HepG2 (cell line): ENCODE measurements around the gene POLR2M. TPM values are rescaled to one million over a fixed set of nuclear protein-coding genes. Genes with fewer than 3 reads are reported as not detected.

Source experiments
- ATAC-seq: fragments of 200-7000 bp; cut with Tn5 transposase; 3 replicates; pipeline ENCODE4 v1.9.1; 2020; ENCODE audit warnings: mild to moderate bottlenecking, moderate library complexity
- BruUV-seq: library from RNA; stranded (reverse); fragments of 400-500 nt; replicated peaks from 2 replicates; lab custom pipeline; 2021; lab: Mats Ljungman, UMichigan
- CTCF ChIA-PET: fragments of 300-600 bp; formaldehyde crosslinking; extraction: SDS; loops from one replicate; lab custom pipeline; 2021; ENCODE audit warnings: low total read pairs, inconsistent platforms, low intra/inter-chr PET ratio; lab: Yijun Ruan, JAX
- POLR2A ChIA-PET: fragments of 350-600 bp; sonication (Branson Sonifier 250); formaldehyde crosslinking; loops from one replicate; lab custom pipeline; 2020; ENCODE audit warnings: antibody characterized with exemption, inconsistent platforms; lab: Yijun Ruan, JAX
- DNase-seq: peaks from one replicate; pipeline ENCODE4 v3.0.0-alpha.2; 2015; ENCODE audit warnings: low spot score
- FAIRE-seq: peaks from 3 replicates; lab custom pipeline; 2011; peaks lifted over from hg19 to GRCh38; lab: Jason Lieb, UNC
- H2AFZ ChIP-seq: one replicate; pipeline ENCODE4 v1.6.1; 2011; ENCODE audit warnings: low read length, inconsistent platforms
- H3K27ac ChIP-seq: fragments of 300-600 bp; 3 replicates; pipeline ENCODE4 v1.8.0; 2011; ENCODE audit warnings: mixed run types, mild to moderate bottlenecking, mixed read lengths, low read length, inconsistent platforms; ENCODE audit not compliant: insufficient read depth; ENCODE audit errors: extremely low read length
- H3K27me3 ChIP-seq, 2 experiments: fragments of 200-600 bp in 1 of 2; 2 replicates in 1 of 2; 3 replicates in 1 of 2; pipeline versions ENCODE4 v1.6.0 to v1.8.0; 2011; ENCODE audit warnings: low read length in 2 of 2, mild to moderate bottlenecking in 2 of 2, moderate library complexity in 2 of 2, inconsistent platforms in 1 of 2; ENCODE audit not compliant: insufficient read depth in 2 of 2, control insufficient read depth in 1 of 2
- H3K36me3 ChIP-seq, 2 experiments: fragments of 200-600 bp in 1 of 2; replicated peaks in 1 of 2; 2 replicates in 1 of 2; 3 replicates in 1 of 2; pipeline versions ENCODE4 v1.5.1 to v1.8.0; 2011; ENCODE audit warnings: low read length in 2 of 2, inconsistent platforms in 1 of 2; ENCODE audit not compliant: insufficient read depth in 2 of 2, control insufficient read depth in 1 of 2
- H3K4me1 ChIP-seq: 2 replicates; pipeline ENCODE4 v1.5.1; 2012; ENCODE audit warnings: low read length, inconsistent platforms; ENCODE audit not compliant: insufficient read depth
- H3K4me2 ChIP-seq: 2 replicates; pipeline ENCODE4 v1.6.0; 2011; ENCODE audit warnings: low read depth, low read length, inconsistent platforms
- H3K4me3 ChIP-seq, 3 experiments: fragments of 200-600 bp in 1 of 3; sonication (generic), shearing (Covaris generic) in 1 of 3; replicated peaks in 1 of 3; 2 replicates each; pipeline ENCODE4 v1.5.1; 2011 to 2016; ENCODE audit warnings: low read length in 3 of 3, inconsistent platforms in 2 of 3, low read depth in 2 of 3, mild to moderate bottlenecking in 2 of 3, control low read depth in 1 of 3, mixed read lengths in 1 of 3; ENCODE audit not compliant: insufficient read depth in 1 of 3
- H3K79me2 ChIP-seq: one replicate; pipeline ENCODE4 v1.6.1; 2011; ENCODE audit warnings: low read length, inconsistent platforms; ENCODE audit not compliant: insufficient read depth
- H3K9ac ChIP-seq: 2 replicates; pipeline ENCODE4 v1.6.0; 2011; ENCODE audit warnings: mild to moderate bottlenecking, low read depth, low read length, inconsistent platforms; ENCODE audit not compliant: insufficient read depth
- H3K9me3 ChIP-seq: 2 replicates; pipeline ENCODE4 v1.5.1; 2012; ENCODE audit warnings: mild to moderate bottlenecking, low read length
- H4K20me1 ChIP-seq: 2 replicates; pipeline ENCODE4 v1.6.0; 2011; ENCODE audit warnings: inconsistent platforms, mild to moderate bottlenecking, low read length, moderate library complexity; ENCODE audit not compliant: insufficient read depth
- BRD4 ChIP-seq: sonication (generic); formaldehyde crosslinking; IDR thresholded peaks from 2 replicates; pipeline ENCODE4 v1.4.0; 2020; ENCODE audit warnings: missing genetic modification reagents
- CENPT ChIP-seq: sonication (generic); formaldehyde crosslinking; IDR thresholded peaks from 2 replicates; pipeline ENCODE4 v1.8.0; 2022; ENCODE audit warnings: low read depth, mild to moderate bottlenecking, moderate library complexity, missing genetic modification reagents
- GABPA ChIP-seq, 2 experiments: IDR thresholded peaks; 2 replicates each; pipeline ENCODE4 v1.6.1; 2011 to 2016; ENCODE audit warnings: low read depth in 2 of 2, low read length in 1 of 2, missing biosample characterization in 1 of 2, missing genetic modification characterization in 1 of 2
- KLF6 ChIP-seq: IDR thresholded peaks from 2 replicates; pipeline ENCODE4 v1.8.0; 2016; ENCODE audit warnings: missing biosample characterization, missing genetic modification reagents
- NR1H2 ChIP-seq: sonication (generic); formaldehyde crosslinking; IDR thresholded peaks from 2 replicates; pipeline ENCODE4 v1.8.1; 2022; ENCODE audit warnings: low read depth, missing genetic modification reagents, borderline replicate concordance
- PTBP1 ChIP-seq: fragments of 200-400 bp; formaldehyde crosslinking; IDR thresholded peaks from 2 replicates; pipeline ENCODE4 v1.6.1; 2018; ENCODE audit warnings: low read length, low read depth; ENCODE audit not compliant: poor library complexity, severe bottlenecking
- SKI ChIP-seq: fragments of 450-650 bp; IDR thresholded peaks from one replicate; pipeline ENCODE4 v1.6.1; 2018; ENCODE audit warnings: mild to moderate bottlenecking; ENCODE audit not compliant: partially characterized antibody
- SOX6 ChIP-seq, 2 experiments: fragments of 450-650 bp in 1 of 2; sonication (generic) in 1 of 2; formaldehyde crosslinking in 1 of 2; IDR thresholded peaks; 2 replicates each; pipeline versions ENCODE4 v1.4.0 to v1.6.1; 2017 to 2020; ENCODE audit warnings: antibody characterized with exemption in 1 of 2, mild to moderate bottlenecking in 1 of 2, missing genetic modification reagents in 1 of 2
- SP5 ChIP-seq: IDR thresholded peaks from 2 replicates; pipeline ENCODE4 v1.6.1; 2016; ENCODE audit warnings: low read depth, borderline replicate concordance
- ZNF329 ChIP-seq: sonication (generic); formaldehyde crosslinking; IDR thresholded peaks from 2 replicates; pipeline ENCODE4 v1.9.0; 2021; ENCODE audit warnings: low read depth, mild to moderate bottlenecking, missing genetic modification reagents
- ZNF335 ChIP-seq: sonication (generic); formaldehyde crosslinking; IDR thresholded peaks from 2 replicates; pipeline ENCODE4 v1.4.0; 2020; ENCODE audit warnings: missing genetic modification reagents
- ZNF670 ChIP-seq: sonication (generic); formaldehyde crosslinking; IDR thresholded peaks from 2 replicates; pipeline ENCODE4 v1.8.0; 2022; ENCODE audit warnings: mild to moderate bottlenecking, missing genetic modification reagents, borderline replicate concordance
- ZSCAN30 ChIP-seq: sonication (generic); formaldehyde crosslinking; IDR thresholded peaks from 2 replicates; pipeline ENCODE4 v1.5.0; 2020; ENCODE audit warnings: mild to moderate bottlenecking, missing genetic modification reagents
- WGBS: methylation state at CpG from one replicate; pipeline ENCODE4 v1.1.6; 2017; ENCODE audit warnings: low lambda C conversion rate; 5-methylcytosine and 5-hydroxymethylcytosine counted together
- in situ Hi-C: cut with HindIII; loops from 2 replicates; pipeline ENCODE4 v1.10.0; 2017; ENCODE audit warnings: low pct_unique_long_range_greater_than_20kb; ENCODE audit not compliant: extremely low pct_ligation_motif_present
- intact Hi-C: fragments of 100-400 bp; cut with micrococcal nuclease; formaldehyde crosslinking; loops from one replicate; pipeline ENCODE4 v1.10.0; 2022; ENCODE audit not compliant: unreplicated experiment
- polyA plus RNA-seq, 8 experiments: library from polyadenylated mRNA; depleted of rRNA in 3 of 8; stranded (reverse) in 7 of 8; unstranded in 1 of 8; fragments of >200 nt; fragmentation: Illumina TruSeq in 4 of 8; extraction: Trizol in 4 of 8; gene quantifications; 2 replicates each; pipeline versions ENCODE4 v1.2.1 to v1.2.3, GENCODE V29; 2011 to 2016; ENCODE audit warnings: low read depth in 4 of 8, missing spikeins in 1 of 8, mixed read lengths in 1 of 8; ENCODE audit not compliant: insufficient read depth in 1 of 8
- total RNA-seq, 5 experiments: library from RNA; depleted of rRNA; stranded (reverse); fragments of >200 nt; fragmentation: Illumina TruSeq; extraction: Trizol; gene quantifications; 2 replicates each; pipeline ENCODE4 v1.2.3, GENCODE V29; 2016; ENCODE audit warnings: low read depth in 1 of 5
- TF ChIP-seq, protein P1 (sequence below): sonication (generic); formaldehyde crosslinking; IDR thresholded peaks from 2 replicates; pipeline ENCODE4 v1.4.0; 2020; ENCODE audit warnings: low read depth, missing genetic modification reagents
- TF ChIP-seq, protein P2 (sequence below): sonication (generic); formaldehyde crosslinking; IDR thresholded peaks from 2 replicates; pipeline ENCODE4 v1.8.0; 2022; ENCODE audit warnings: missing genetic modification reagents, mild to moderate bottlenecking, moderate library complexity, borderline replicate concordance
- TF ChIP-seq, protein P3 (sequence below): sonication (generic); formaldehyde crosslinking; IDR thresholded peaks from 2 replicates; pipeline ENCODE4 v1.4.0; 2020; ENCODE audit warnings: mild to moderate bottlenecking, low read depth, missing genetic modification reagents
- TF ChIP-seq, protein P4 (sequence below): sonication (generic); formaldehyde crosslinking; IDR thresholded peaks from 2 replicates; pipeline ENCODE4 v1.4.0; 2020; ENCODE audit warnings: mild to moderate bottlenecking, missing genetic modification reagents

POLR2M gene
- total and polyA plus RNA-seq, 2 of the 13 experiments (the other 11 are each of a cell fraction or from before 2014, with no cell fraction given) = 25.9 to 48.5 TPM

DNA sequence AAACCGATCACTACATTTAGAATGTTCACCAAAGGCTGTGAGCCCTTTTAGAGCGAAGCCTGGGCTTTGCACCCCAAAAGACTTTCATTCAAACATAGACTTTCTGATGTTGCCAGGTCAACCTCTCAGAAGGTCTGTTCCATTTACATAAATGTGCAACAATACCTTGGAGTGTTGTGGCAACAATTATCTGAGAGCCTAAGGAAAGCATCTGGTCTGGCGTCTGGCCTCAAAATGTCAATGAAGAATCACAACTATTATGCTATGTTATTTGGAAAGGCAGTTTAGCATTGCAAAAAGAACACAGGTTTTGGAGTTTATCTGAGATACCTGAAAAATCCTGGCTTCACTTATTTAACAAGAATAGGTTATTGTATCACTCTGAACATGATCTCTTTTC, 50.0 kb downstream of the POLR2M start (continued):
- TF ChIP-seq, protein P1, sequence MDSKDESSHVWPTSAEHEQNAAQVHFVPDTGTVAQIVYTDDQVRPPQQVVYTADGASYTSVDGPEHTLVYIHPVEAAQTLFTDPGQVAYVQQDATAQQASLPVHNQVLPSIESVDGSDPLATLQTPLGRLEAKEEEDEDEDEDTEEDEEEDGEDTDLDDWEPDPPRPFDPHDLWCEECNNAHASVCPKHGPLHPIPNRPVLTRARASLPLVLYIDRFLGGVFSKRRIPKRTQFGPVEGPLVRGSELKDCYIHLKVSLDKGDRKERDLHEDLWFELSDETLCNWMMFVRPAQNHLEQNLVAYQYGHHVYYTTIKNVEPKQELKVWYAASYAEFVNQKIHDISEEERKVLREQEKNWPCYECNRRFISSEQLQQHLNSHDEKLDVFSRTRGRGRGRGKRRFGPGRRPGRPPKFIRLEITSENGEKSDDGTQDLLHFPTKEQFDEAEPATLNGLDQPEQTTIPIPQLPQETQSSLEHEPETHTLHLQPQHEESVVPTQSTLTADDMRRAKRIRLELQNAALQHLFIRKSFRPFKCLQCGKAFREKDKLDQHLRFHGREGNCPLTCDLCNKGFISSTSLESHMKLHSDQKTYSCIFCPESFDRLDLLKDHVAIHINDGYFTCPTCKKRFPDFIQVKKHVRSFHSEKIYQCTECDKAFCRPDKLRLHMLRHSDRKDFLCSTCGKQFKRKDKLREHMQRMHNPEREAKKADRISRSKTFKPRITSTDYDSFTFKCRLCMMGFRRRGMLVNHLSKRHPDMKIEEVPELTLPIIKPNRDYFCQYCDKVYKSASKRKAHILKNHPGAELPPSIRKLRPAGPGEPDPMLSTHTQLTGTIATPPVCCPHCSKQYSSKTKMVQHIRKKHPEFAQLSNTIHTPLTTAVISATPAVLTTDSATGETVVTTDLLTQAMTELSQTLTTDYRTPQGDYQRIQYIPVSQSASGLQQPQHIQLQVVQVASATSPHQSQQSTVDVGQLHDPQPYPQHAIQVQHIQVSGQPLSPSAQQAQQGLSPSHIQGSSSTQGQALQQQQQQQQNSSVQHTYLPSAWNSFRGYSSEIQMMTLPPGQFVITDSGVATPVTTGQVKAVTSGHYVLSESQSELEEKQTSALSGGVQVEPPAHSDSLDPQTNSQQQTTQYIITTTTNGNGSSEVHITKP (CRISPR knock-in tag) = no peak
- TF ChIP-seq, protein P2, sequence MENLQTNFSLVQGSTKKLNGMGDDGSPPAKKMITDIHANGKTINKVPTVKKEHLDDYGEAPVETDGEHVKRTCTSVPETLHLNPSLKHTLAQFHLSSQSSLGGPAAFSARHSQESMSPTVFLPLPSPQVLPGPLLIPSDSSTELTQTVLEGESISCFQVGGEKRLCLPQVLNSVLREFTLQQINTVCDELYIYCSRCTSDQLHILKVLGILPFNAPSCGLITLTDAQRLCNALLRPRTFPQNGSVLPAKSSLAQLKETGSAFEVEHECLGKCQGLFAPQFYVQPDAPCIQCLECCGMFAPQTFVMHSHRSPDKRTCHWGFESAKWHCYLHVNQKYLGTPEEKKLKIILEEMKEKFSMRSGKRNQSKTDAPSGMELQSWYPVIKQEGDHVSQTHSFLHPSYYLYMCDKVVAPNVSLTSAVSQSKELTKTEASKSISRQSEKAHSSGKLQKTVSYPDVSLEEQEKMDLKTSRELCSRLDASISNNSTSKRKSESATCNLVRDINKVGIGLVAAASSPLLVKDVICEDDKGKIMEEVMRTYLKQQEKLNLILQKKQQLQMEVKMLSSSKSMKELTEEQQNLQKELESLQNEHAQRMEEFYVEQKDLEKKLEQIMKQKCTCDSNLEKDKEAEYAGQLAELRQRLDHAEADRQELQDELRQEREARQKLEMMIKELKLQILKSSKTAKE (CRISPR knock-in tag) = no peak

DNA sequence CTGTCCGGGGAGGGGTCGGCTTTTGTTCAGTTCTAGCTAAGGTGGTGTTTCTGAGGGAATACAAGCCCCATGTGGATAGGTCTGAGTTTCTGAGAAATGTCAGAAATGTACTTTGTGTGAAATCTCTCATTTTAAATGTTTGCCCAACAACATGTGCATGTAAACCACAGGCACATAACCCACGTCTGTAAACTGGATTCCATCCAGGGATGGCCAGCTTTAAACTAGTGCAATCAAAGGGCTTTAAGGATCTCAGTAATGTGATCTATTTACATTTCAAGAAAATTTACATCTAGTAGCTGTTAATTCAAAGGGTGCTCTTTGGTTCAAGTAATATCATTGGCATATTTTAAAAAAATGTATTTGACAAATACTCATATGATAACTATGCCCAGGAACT, 52.0 kb downstream of the POLR2M start:
- no peaks in the 10 kb centered on the region for H3K36me3 ChIP-seq
- no peak overlapping the region for H2AFZ ChIP-seq
- DNase-seq (no peak), FAIRE-seq (no peak), ATAC-seq (no peak)
- H3K79me2 ChIP-seq = no peaks in the 10 kb centered on the region
- ChIA-PET CTCF (no interaction called here), POLR2A (no interaction called here)
- H3K27me3 ChIP-seq = peaks cover 0 to 5% of the 10 kb centered on the region in 2 experiments; a peak in 2 of 5 replicates
- H3K4me3 ChIP-seq = no peak overlapping the region
- WGBS = 32% methylated on average over 3 of the region's 3 CpGs
- H4K20me1 ChIP-seq = no peaks in the 10 kb centered on the region
- no peak overlapping the region for H3K4me2 ChIP-seq
- BruUV-seq = no TSS peak
- H3K4me1 ChIP-seq = no peaks in the 10 kb centered on the region
- no peaks in the 10 kb centered on the region for H3K9me3 ChIP-seq
- no peak overlapping the region for H3K27ac ChIP-seq
- no peak overlapping the region for H3K9ac ChIP-seq
- intact Hi-C loops (no loop called here), in situ Hi-C loops (no loop called here)
- TF ChIP-seq, protein P3, sequence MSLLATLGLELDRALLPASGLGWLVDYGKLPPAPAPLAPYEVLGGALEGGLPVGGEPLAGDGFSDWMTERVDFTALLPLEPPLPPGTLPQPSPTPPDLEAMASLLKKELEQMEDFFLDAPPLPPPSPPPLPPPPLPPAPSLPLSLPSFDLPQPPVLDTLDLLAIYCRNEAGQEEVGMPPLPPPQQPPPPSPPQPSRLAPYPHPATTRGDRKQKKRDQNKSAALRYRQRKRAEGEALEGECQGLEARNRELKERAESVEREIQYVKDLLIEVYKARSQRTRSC = no peak
- TF ChIP-seq, protein P4, sequence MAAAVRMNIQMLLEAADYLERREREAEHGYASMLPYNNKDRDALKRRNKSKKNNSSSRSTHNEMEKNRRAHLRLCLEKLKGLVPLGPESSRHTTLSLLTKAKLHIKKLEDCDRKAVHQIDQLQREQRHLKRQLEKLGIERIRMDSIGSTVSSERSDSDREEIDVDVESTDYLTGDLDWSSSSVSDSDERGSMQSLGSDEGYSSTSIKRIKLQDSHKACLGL (CRISPR knock-in tag) = no peak
- TF ChIP-seq ZNF329 (CRISPR knock-in tag) = no peak
- no peak for TF ChIP-seq ZNF670 (CRISPR knock-in tag)
- TF ChIP-seq NR1H2 (CRISPR knock-in tag) = no peak
- no peak for TF ChIP-seq SOX6 (IDR thresholded peaks at IDR 0.05)
- no peak for TF ChIP-seq SOX6 (CRISPR knock-in tag; IDR thresholded peaks at IDR 0.05)
- no peak for TF ChIP-seq ZNF335 (CRISPR knock-in tag)
- no peak for TF ChIP-seq KLF6
- TF ChIP-seq ZSCAN30 (CRISPR knock-in tag) = no peak
- no peak for TF ChIP-seq SP5 (CRISPR knock-in tag)
- TF ChIP-seq CENPT = no peak
- TF ChIP-seq PTBP1 = no peak
- TF ChIP-seq BRD4 = no peak
- TF ChIP-seq SKI = no peak
- no peak for TF ChIP-seq GABPA (IDR thresholded peaks at IDR 0.05; ENCODE audit: low read depth, low read length)
- TF ChIP-seq GABPA (CRISPR knock-in tag; IDR thresholded peaks at IDR 0.05; ENCODE audit: low read depth) = no peak
